Measurements from ENCODE around the gene RB1.

DNA sequence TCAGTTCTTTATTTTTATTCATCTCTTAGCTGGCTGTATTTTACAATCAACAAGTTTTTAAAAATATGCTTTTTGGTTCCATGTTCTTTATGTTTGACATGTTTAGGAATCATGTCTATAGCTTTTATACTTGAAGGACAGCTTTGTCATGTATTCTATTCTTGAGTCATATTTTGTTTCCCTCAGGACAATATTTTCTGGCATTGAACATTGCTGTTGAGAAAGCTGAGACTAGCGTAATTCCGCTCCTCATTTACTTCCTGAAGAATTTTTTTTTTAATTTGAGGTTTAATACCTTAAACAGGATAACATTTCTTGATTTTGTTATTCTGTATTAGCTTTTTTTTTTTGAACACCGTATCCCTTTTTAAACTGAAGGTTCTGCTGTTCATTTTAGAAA, 53.2 kb downstream of the RB1 start:
- TF ChIP-seq ZNF408 (CRISPR knock-in tag; IDR thresholded peaks at IDR 0.05; ENCODE audit: low read depth): no peak
- no peak for TF ChIP-seq GABPB2 (CRISPR knock-in tag; conservative IDR thresholded peaks at IDR 0.05)
- TF ChIP-seq SOX6 (IDR thresholded peaks at IDR 0.05): no peak
- no peak for TF ChIP-seq PURB (CRISPR knock-in tag; IDR thresholded peaks at IDR 0.05; ENCODE audit: low read depth)
- no peak for TF ChIP-seq ZBTB1 (CRISPR knock-in tag; IDR thresholded peaks at IDR 0.05; ENCODE audit: borderline replicate concordance, low read depth)
- TF ChIP-seq ZNF165 (CRISPR knock-in tag; IDR thresholded peaks at IDR 0.05; ENCODE audit: borderline replicate concordance): no peak

All from K562 (cell line).